IgD-negative memory B cell (primary cell): ENCODE measurements around the gene PLAAT3. TPM values are rescaled to one million over a fixed set of nuclear protein-coding genes. Genes with fewer than 3 reads are reported as not detected.

Experiments used
- H3K27ac Mint-ChIP-seq, 3 donors: one replicate each; pipeline ENCODE4 v1.8.0; 2020 to 2022; ENCODE audit warnings: mild to moderate bottlenecking in 3 of 3, mixed read lengths in 3 of 3, moderate library complexity in 1 of 3
- H3K27me3 Mint-ChIP-seq: one replicate; pipeline ENCODE4 v1.8.0; 2021; ENCODE audit warnings: mixed read lengths
- H3K36me3 Mint-ChIP-seq: one replicate; pipeline ENCODE4 v1.8.0; 2020; ENCODE audit warnings: mild to moderate bottlenecking, mixed read lengths
- H3K4me1 Mint-ChIP-seq, 3 donors: one replicate each; pipeline ENCODE4 v1.8.0; 2020 to 2022; ENCODE audit warnings: mixed read lengths in 3 of 3, mild to moderate bottlenecking in 1 of 3
- H3K4me3 Mint-ChIP-seq, 4 donors: one replicate each; pipeline ENCODE4 v1.8.0; 2020 to 2022; ENCODE audit warnings: mild to moderate bottlenecking in 4 of 4, mixed read lengths in 4 of 4, moderate library complexity in 3 of 4
- H3K9me3 Mint-ChIP-seq, 3 donors: one replicate each; pipeline ENCODE4 v1.8.0; 2020 to 2021; ENCODE audit warnings: mixed read lengths in 3 of 3, mild to moderate bottlenecking in 1 of 3
- polyA plus RNA-seq: library from polyadenylated mRNA; unstranded; fragments of 300-500 nt; fragmentation: Illumina TruSeq; gene quantifications from one replicate; pipeline ENCODE4 v1.2.3, GENCODE V29; 2021

PLAAT3 gene
- polyA plus RNA-seq, 1 donor from 2014 or later, result 6.5 TPM

DNA sequence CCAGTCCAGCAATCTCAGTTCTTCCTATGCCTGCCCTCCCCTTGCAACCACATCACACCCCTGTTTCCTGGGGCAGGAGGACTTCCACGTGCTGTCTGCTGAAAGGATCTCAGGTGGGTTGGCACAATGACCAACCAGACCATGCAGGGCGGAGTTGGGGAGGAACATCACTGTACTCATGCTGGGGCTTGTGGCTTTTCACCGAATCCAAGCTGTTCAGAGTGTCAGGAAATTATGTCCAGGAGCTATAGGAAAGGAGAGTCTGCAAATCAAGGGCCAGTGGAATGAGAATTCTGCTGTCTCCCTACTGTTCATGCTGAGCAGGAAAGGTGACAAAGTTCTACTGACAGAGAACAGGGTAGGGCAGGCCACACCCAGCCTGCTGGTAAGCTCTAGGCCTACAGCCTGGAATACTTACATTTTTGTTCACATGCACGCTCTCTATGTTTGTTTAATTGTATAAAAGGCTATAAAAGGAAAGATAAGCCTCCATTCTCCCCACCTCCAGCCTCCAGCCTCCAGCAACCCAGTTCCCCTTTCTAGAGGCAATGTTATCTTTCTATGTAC is 49.4 kb downstream of the PLAAT3 start:
- peak overlapping the region in 2 of 4 donors; percentile 34 to 63 for H3K4me3 Mint-ChIP-seq
- H3K27me3 Mint-ChIP-seq, result peaks cover 12% of the 10 kb centered on the region
- H3K36me3 Mint-ChIP-seq, result no peaks in the 10 kb centered on the region
- H3K9me3 Mint-ChIP-seq, result peaks cover 0 to 1% (median 0%) of the 10 kb centered on the region in 3 donors
- peaks cover 17 to 36% (median 28%) of the 10 kb centered on the region in 3 donors for H3K4me1 Mint-ChIP-seq
- peak overlapping the region in 1 of 3 donors; percentile 21 for H3K27ac Mint-ChIP-seq

DNA sequence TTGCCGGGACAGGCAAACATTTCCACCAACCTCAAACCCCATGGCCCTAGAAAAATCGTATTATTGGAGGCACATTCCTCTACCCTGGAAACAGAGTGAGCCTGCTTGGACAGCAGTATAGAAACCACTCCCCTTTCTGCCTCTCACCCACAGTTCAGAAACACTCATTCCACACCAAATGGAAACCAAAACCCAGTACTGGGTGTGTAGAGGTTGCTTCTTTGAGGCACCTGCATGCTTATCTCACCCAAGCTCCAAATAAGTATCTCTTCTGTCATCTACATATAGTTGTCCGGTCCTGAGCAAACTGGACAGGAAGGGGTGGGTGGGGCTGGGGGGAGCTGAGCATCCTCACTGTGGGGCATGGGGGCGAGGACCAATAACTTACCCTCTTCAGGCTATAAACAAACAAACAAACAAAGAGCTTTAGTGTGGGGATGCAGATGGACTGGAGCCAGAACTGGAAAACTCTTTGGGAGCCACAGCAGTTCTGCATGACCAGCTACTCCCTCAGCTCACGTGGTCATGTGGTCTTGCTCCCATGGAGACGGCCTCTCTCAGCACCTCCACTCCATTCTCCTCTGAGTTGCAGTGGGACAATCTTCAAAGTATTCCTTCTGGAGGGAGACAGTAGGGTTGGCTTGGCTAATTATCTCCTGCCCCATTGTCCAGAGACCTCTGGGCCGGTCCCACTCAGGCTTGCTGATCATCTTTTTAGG is 50.0 kb downstream of the PLAAT3 start:
- peaks cover 14 to 36% (median 28%) of the 10 kb centered on the region in 3 donors for H3K4me1 Mint-ChIP-seq
- H3K27me3 Mint-ChIP-seq, result peaks cover 12% of the 10 kb centered on the region
- H3K27ac Mint-ChIP-seq, result peak overlapping the region; percentile 23 to 84 (median 65)
- H3K9me3 Mint-ChIP-seq, result peaks cover 0 to 1% (median 0%) of the 10 kb centered on the region in 3 donors
- peak overlapping the region in 1 of 4 donors; percentile 79 for H3K4me3 Mint-ChIP-seq
- no peaks in the 10 kb centered on the region for H3K36me3 Mint-ChIP-seq

DNA sequence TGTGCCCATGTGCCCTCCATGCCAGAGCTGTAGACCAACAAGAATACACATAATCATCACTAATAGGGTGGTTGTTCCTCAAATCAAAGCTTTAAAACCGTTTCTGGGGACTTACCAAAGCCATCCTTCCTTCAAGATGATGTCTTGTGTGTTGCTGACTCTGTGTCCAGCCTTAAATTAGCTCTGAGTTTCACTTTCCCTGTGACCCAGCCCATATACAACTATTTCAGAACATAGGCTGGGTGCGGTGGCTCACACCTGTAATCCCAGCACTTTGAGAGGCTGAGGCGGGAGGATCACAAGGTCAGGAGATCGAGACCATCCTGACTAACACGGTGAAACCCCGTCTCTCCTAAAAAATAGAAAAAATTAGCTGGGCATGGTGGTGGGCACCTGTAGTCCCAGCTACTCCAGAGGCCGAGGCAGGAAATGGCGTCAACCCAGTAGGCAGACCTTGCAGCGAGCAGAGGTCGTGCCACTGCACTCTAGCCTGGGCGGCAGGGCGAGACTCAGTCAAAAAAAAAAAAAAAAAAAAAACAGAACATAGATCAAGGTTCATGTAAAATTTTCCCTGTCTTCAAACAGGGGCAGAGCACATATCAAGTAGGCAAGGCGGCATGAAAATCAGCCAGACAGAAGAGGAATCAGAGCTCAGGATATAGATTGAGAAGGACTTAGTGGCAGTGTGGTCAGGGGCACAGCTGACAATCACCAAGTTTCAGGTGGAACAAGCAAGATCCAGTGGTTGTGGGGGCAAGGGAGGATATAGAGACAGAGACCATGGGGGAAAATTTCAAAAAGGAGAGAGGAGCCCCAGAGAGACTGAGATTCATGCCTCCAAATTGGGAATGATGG is 50.8 kb downstream of the PLAAT3 start, which contains the start of gene PLAAT2:
Gene PLAAT2 (minus strand): TSS at position 179 of the 855 bp plus-strand sequence. CDS start 55 bp downstream, at position 124.
- H3K27ac Mint-ChIP-seq, result peak within 1 kb of the TSS; percentile 23 to 84 (median 65)
- peak within 1 kb of the TSS in 1 of 4 donors; percentile 79 for H3K4me3 Mint-ChIP-seq
- H3K27me3 Mint-ChIP-seq, result peaks cover 12% of the 10 kb centered on the region
- peaks cover 0 to 1% (median 0%) of the 10 kb centered on the region in 3 donors for H3K9me3 Mint-ChIP-seq
- no peaks in the 10 kb centered on the region for H3K36me3 Mint-ChIP-seq
- peaks cover 14 to 33% (median 28%) of the 10 kb centered on the region in 3 donors for H3K4me1 Mint-ChIP-seq

DNA sequence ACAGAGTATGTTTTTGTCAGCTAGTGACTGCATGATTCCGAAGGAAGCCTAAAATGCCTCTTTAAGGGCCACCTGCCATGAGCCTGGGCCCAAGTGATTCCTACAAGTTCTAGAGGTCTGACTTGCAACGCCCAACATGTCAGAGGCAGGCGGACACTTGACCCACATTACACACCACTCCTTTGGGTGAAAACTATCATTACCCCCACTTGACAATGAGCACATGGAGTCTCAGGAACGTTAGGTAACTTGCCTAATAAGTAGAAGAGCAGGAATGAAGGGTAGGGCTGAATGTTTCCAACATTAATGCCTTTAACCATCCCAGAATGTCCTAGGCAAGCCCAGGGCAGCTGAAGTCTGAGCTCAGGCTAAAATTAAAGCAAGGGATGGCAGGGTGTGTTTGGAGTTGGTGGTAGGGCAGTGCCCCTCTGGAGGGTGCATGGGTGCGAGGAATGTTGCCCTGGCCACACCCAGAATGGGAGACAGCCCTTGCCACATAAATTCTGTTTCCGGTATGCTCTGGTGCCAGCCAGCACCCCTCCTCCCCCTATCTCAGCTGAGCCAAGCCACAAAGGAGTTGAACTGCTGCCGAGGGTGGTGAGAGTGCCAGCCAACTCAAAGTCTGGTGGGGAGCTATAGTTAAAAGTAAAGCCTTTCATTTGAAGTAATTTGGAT is 53.6 kb downstream of the PLAAT3 start:
- Mint-ChIP-seq H3K27me3 (peaks cover 13% of the 10 kb centered on the region), H3K9me3 (peaks cover 0 to 1% (median 0%) of the 10 kb centered on the region in 3 donors), H3K4me3 (peak overlapping the region in 2 of 4 donors; percentile 20 to 74), H3K4me1 (peaks cover 11 to 23% (median 17%) of the 10 kb centered on the region in 3 donors), H3K36me3 (no peaks in the 10 kb centered on the region), H3K27ac (peak overlapping the region in 1 of 3 donors; percentile 15)

DNA sequence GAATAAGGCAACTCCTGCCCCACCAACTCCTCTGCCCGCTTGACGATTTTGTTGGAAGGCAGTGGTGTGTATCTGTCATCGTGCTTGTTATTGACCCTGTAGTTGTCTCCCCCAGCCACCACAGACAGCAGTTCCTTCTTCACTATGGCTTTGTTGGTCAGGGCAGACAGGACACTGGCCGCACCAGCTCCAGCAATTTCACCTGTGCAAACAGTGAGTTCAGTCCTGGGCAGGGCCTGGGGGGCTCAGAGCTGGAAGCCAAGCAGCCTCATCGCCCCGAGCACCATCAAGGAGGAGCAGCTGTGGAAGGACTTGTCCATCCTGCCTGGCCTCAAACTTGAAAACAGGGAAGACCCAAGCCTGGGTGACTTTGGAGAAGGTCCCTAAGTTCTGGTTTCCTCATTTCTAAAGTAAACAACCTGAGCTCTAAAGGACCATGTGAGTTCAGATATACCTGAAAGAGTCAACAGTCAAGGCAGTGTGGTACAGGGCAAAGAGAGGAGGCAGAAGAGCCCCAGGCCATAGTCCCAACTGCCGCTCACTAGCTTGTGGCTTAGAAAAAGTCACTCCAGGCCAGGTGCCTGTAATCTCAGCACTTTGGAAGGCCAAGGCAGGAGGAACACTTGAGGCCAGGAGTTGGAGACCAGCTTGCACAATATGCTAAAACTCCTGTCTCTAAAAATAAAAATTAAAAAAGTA is 55.6 kb downstream of the PLAAT3 start:
- peaks cover 10% of the 10 kb centered on the region for H3K27me3 Mint-ChIP-seq
- no peak overlapping the region for H3K4me3 Mint-ChIP-seq
- H3K27ac Mint-ChIP-seq, result no peak overlapping the region
- no peaks in the 10 kb centered on the region for H3K36me3 Mint-ChIP-seq
- H3K4me1 Mint-ChIP-seq, result peaks cover 5 to 18% (median 11%) of the 10 kb centered on the region in 3 donors
- peaks cover 0 to 1% (median 0%) of the 10 kb centered on the region in 3 donors for H3K9me3 Mint-ChIP-seq

DNA sequence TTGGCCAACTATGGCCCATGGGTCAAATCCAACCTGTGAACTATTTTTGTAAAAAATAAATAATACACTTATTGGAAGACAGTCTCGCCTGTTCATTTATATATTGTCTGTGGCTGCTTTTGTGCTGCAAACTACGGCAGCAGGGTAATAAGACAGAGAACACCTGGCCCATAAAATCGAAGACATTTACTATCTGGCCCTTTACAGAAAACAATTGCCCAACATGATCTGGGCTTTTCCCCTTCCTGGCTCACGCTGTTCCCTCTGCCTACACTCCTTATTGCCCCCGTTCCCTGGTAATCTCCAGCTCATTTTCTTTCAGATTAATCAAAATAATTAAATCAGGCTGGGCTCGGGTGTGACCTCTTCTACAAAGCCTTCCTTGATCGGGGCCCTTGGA is 56.7 kb downstream of the PLAAT3 start:
- peaks cover 9% of the 10 kb centered on the region for H3K27me3 Mint-ChIP-seq
- peaks cover 4 to 19% (median 17%) of the 10 kb centered on the region in 3 donors for H3K4me1 Mint-ChIP-seq
- no peaks in the 10 kb centered on the region for H3K36me3 Mint-ChIP-seq
- peak overlapping the region in 1 of 3 donors; percentile 39 for H3K27ac Mint-ChIP-seq
- H3K4me3 Mint-ChIP-seq, result no peak overlapping the region
- H3K9me3 Mint-ChIP-seq, result peaks cover 0 to 1% (median 0%) of the 10 kb centered on the region in 3 donors

DNA sequence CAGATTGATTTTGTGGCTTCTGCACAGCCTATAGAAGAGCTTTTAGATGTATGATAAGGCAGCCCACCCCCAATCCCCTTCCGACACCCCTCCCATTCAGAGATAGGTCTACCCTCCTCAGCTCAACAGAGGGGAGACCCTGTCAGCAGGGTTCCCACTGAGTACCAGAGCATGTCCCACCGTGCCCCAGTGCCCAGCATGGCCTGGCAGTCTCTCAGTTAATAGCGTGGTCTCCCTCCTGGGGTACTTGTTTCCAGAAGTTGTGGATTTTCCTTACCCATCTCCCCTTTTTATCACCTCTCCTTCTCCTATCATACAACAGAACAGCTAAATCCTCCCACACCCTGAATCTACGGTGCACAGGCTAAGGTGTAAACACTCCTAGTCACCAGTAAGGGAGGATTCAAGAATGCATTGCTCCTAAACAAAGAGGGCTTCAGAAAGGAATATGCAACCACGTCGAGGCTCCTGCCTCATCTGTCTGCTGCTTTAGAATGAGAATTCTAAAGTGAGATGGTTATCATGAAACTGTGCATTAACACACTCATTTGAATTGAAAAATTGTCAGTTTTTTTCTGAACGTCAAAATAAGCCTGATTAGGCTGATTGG is 57.7 kb downstream of the PLAAT3 start:
- Mint-ChIP-seq H3K27ac (no peak overlapping the region), H3K36me3 (no peaks in the 10 kb centered on the region), H3K27me3 (peaks cover 10% of the 10 kb centered on the region), H3K9me3 (peaks cover 0 to 1% (median 0%) of the 10 kb centered on the region in 3 donors), H3K4me1 (peaks cover 4 to 21% (median 18%) of the 10 kb centered on the region in 3 donors), H3K4me3 (no peak overlapping the region)

DNA sequence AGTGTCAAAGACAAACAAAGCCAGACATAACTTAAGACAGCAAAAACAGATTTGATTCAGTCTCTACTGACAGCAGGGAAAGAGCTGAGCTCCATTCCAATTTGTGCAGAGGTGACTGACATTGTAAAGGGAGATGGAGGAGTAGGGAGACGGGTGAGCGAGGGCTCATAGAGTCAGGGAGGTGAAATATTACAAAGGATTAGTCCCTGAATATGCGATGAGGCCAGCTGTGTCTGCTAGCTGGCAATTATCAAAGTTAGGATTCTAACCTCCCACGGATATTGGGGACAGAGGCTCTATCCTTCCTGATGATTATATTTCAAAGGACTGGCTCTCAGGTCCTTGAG is 59.4 kb downstream of the PLAAT3 start:
- H3K27me3 Mint-ChIP-seq, result peaks cover 8% of the 10 kb centered on the region
- H3K36me3 Mint-ChIP-seq, result no peaks in the 10 kb centered on the region
- H3K4me3 Mint-ChIP-seq, result no peak overlapping the region
- H3K9me3 Mint-ChIP-seq, result no peaks in the 10 kb centered on the region
- peak overlapping the region in 1 of 3 donors; percentile 63 for H3K27ac Mint-ChIP-seq
- peaks cover 0 to 19% (median 14%) of the 10 kb centered on the region in 3 donors for H3K4me1 Mint-ChIP-seq

DNA sequence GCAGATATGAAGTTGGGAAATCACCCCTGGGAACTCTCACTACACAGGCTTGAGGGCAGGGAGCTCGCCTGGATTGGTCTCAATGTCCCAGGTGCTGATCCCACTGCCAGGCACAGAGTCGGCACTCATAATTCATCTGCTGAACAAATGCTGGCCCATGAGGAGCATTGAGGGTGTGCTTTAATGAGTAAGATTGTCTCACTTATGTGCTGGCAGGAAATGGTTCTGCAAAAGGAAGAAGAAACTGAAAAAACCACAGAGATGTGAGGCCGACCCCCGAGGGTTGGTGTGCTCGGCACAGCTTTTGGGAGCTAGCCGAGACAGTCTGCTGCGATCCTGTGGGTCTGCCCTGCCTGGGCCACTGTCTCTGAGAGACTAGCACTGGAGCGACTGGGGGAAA is 60.5 kb downstream of the PLAAT3 start:
- Mint-ChIP-seq H3K4me1 (peaks cover 0 to 19% (median 14%) of the 10 kb centered on the region in 3 donors), H3K27ac (peak overlapping the region in 2 of 3 donors; percentile 63 to 80), H3K27me3 (peaks cover 8% of the 10 kb centered on the region), H3K4me3 (peak overlapping the region in 3 of 4 donors; percentile 63 to 91 (median 91)), H3K9me3 (no peaks in the 10 kb centered on the region), H3K36me3 (no peaks in the 10 kb centered on the region)

DNA sequence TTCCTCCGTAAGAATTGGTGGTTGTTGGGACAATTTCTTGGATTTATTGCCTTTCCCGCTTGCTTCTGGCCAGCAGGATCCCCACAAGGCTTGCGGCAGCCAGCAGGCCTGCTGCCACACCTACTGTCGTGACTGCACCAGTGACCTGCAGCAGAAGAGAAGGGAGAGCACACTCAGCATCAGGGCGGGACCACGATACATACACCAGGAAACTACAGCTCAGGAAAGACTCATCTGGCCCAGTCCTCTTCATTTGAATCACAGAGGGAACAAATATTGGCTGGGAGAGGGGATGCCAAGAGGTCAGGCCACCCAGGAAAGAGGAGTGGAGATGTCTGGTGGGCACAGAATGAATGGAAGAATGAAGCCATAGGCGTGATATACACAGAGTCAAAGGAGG is 61.3 kb downstream of the PLAAT3 start:
- Mint-ChIP-seq H3K27ac (peak overlapping the region in 1 of 3 donors; percentile 63), H3K4me1 (peaks cover 0 to 19% (median 14%) of the 10 kb centered on the region in 3 donors), H3K36me3 (no peaks in the 10 kb centered on the region), H3K9me3 (no peaks in the 10 kb centered on the region), H3K4me3 (peak overlapping the region in 3 of 4 donors; percentile 57 to 70 (median 62)), H3K27me3 (peaks cover 8% of the 10 kb centered on the region)

DNA sequence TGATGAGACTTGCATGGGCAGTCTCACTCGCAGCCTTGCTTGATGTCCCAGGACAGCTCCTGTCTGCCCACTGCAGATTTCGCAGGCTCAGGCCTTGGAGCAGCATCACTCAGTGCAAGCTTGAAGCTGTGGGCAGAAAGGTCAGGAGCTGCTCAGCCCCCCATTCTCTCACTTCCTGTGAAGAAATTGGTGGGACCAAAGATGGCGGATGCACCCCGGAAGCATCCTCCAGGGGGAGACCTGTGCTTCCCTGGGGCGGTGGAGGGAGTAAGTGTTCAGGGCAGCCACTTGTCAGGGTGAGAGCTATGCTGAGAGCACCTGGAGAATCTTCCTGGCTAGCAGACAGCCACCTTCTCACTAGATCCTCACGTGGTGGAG is 62.4 kb downstream of the PLAAT3 start:
- H3K4me3 Mint-ChIP-seq, result no peak overlapping the region
- H3K27ac Mint-ChIP-seq, result peak overlapping the region in 1 of 3 donors; percentile 80
- peaks cover 6% of the 10 kb centered on the region for H3K27me3 Mint-ChIP-seq
- peaks cover 2% of the 10 kb centered on the region for H3K36me3 Mint-ChIP-seq
- no peaks in the 10 kb centered on the region for H3K9me3 Mint-ChIP-seq
- H3K4me1 Mint-ChIP-seq, result peaks cover 0 to 17% (median 14%) of the 10 kb centered on the region in 3 donors

DNA sequence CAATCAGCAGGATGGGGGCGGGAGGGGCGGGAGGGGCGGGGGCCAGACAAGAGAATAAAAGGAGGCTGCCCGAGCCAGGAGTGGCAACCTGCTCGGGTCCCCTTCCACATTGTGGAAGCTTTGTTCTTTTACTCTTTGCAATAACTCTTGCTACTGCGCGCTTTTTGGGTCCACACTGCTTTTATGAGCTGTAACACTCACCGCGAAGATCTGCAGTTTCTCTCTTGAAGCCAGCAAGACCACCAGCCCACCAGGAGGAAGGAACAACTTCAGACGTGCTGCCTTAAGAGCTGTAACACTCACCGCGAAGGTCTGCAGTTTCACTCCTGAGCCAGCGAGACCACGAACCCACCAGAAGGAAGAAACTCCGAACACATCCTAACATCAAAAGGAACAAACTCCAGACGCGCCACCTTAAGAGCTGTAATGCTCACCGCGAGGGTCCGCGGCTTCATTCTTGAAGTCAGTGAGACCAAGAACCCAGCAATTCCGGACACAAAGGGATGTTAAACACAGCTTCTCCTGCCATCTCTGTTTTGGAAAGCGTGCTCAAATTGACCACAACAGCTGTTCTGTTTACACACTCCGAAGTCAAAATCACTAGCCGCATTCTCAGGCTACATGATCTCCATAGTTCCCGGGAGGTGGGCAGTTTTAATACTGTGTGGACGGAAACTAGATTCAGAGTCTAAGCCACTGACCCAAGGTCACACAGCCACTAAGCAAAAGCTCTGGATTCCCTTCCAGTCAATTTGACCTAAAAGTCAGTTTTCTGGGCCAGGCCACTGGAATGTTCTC is 62.9 kb downstream of the PLAAT3 start:
- Mint-ChIP-seq H3K27ac (peak overlapping the region in 1 of 3 donors; percentile 80), H3K36me3 (peaks cover 2% of the 10 kb centered on the region), H3K4me3 (peak overlapping the region in 2 of 4 donors; percentile 26 to 83), H3K9me3 (no peaks in the 10 kb centered on the region), H3K4me1 (peaks cover 0 to 16% (median 14%) of the 10 kb centered on the region in 3 donors), H3K27me3 (peaks cover 6% of the 10 kb centered on the region)
